GM20000 (cell line): ENCODE data around the gene ZNF407.

Experiments
- DNase-seq: peaks from one replicate; pipeline ENCODE4 v3.0.0; 2012; ENCODE audit warnings: low spot score
- TF ChIP-seq, protein P1 (sequence below): IDR thresholded peaks from 2 replicates; pipeline ENCODE4 v1.5.1; 2012; ENCODE audit warnings: mild to moderate bottlenecking, control low read depth; ENCODE audit errors: extremely low read depth, missing control alignments

ZNF407 gene

DNA sequence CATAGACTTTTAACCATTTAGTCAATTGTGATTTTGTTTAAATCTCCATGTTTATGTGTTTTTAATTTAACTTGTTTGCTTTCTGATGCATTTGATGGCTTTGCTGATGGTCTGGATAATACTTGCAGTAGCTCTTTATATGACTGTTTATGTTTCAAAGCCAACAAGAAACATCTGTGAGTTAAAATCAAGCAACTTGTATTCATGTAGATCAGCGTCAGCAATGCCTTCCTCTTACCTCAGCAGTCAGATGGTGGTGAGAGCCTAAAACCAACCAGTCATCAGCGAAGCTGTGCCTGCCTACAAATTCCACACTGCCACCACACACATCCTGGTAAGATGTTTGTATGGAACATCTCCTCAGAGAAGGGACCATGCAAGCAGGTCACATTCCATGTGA, 379.4 kb downstream of the ZNF407 start:
- TF ChIP-seq, protein P1, sequence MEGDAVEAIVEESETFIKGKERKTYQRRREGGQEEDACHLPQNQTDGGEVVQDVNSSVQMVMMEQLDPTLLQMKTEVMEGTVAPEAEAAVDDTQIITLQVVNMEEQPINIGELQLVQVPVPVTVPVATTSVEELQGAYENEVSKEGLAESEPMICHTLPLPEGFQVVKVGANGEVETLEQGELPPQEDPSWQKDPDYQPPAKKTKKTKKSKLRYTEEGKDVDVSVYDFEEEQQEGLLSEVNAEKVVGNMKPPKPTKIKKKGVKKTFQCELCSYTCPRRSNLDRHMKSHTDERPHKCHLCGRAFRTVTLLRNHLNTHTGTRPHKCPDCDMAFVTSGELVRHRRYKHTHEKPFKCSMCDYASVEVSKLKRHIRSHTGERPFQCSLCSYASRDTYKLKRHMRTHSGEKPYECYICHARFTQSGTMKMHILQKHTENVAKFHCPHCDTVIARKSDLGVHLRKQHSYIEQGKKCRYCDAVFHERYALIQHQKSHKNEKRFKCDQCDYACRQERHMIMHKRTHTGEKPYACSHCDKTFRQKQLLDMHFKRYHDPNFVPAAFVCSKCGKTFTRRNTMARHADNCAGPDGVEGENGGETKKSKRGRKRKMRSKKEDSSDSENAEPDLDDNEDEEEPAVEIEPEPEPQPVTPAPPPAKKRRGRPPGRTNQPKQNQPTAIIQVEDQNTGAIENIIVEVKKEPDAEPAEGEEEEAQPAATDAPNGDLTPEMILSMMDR = no peak
- no peak for DNase-seq

- TF ChIP-seq, protein P1 = no peak
- DNase-seq = no peak
Measured at GRCh38 chr18:74980669-74981068, 383.0 kb downstream of the ZNF407 start.

DNA sequence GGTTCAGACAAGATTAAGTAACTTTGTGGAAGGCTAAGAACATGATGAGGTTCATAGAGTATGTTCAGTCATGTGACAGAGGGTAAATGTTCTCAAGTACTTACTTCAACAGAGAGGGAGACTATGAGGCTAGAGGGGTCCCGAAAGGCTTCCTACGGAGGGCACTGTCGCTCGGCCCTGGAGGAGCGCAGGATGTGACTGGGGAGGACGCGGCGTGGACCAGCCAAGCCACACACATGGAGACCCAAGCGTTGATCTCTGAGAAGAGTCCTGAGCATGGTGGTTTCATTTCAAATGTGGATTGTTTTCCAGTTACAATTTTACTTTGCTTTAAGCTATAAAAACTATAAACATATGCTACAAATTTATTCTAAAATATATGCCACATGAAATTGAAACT, 383.8 kb downstream of the ZNF407 start:
- TF ChIP-seq, protein P1 = no peak
- no peak for DNase-seq

DNA sequence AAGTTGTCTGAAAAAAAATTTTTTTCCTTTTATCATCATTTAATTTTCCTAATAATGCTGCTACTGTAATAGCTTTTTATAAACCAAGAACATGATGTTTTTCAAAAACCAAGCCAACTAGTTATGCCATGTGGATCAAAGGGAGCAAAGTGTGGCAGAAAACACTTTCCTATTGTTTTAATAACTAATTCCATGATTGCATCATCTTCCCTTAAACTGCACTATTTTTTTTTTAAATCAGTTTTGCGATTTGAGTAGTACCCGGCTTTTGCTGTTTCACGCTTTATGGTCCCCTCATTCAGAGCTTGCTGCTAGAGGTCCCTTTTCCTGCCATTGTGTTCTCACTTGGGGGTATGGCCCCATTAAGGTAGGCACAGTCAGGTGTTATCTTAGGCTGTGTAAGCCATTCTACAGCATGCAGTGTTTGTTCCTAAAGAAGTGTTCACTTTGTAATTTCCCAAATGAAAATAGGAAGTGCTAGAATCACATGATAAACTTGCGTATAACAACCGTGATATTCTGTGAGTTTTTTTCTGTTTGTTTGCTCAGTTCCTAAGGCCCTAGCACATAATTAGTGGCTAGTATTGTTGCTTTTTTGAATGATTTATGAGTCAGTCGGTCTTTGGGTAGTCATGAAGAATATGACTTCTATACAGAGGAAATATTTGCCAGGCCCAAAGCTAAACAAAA, 385.4 kb downstream of the ZNF407 start:
- no peak for DNase-seq
- TF ChIP-seq, protein P1 = no peak

DNA sequence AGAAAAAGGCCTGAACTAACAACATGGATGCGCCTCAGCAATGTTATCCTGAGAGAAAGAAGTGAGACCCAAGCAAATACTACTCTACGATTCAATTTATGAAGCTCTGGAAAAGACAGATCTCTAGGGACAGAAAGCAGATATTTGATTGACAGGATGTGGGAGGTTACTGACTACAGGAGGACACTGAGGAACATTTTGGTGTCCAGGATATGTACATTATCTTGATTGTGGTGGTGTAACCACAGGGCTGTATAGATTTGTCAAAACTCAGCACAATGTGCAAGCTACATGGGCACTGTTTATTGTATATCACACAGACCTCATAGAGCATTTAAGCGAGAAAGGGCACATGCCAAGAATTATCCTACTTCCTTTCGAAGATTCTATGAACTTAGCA, 391.5 kb downstream of the ZNF407 start:
- TF ChIP-seq, protein P1 = no peak
- no peak for DNase-seq

GRCh38 chr18:74990563-74991081, 393.0 kb downstream of the ZNF407 start:
- TF ChIP-seq, protein P1 = no peak
- peak; percentile 8 for DNase-seq

GRCh38 chr18:74994502-74995418, 397.1 kb downstream of the ZNF407 start:
- peak; percentile 56 for DNase-seq
- TF ChIP-seq, protein P1 = no peak
